ENCODE results near the gene IL32.

Gene IL32

DNA sequence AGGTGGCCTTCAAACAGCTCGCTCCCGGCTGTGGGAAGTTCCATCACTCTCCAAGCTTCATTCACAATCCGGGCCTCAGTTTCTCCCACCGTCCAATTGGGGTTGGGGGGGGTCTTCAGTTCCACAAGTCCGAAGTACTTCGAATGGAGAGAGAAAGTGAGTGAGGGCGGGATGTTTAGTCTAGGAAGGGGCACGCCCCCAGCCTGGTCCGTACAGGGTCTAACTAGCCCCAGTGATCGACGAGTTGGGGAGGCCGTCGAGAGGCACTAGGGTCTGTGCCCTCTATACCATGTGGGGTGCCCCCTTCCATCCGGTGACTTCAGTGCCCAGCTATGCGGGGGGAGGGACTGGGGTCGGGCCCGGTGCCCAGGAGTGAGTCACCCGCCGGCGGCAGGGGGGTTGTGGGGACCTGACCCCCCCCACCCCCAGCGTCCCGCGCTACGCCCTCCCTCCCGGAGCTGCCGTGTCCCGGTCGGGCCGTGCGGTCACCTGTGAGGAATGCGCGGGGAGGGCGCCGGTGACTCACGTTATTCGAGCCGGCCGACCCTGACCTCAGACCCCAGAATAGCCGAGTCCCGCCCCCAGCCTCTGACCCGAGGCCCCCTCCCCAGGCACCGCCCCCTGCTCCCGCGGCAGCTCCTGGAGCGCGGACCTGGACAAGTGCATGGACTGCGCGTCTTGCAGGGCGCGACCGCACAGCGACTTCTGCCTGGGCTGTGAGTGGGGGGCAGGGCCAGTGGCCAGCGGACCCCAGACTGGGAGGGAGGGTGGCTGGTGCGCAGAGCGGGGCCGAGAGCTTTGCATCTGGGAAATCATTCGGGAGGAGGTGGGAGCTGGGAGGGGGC, 44.6 kb upstream of the IL32 start:
- Histone ChIP-seq H3K4me3 (ENCODE audit: control insufficient read depth in 1 of 7, extremely low read depth in 1 of 7, insufficient read depth in 4 of 7, low read depth in 2 of 7, low read length in 6 of 7) (peak overlapping the region; percentile 31 to 80 (median 64)), H3K27me3 (replicated peaks in 2 of 5; ENCODE audit: control insufficient read depth in 4 of 5, insufficient read depth in 5 of 5, low read length in 4 of 5) (no peaks in the 10 kb centered on the region), H3K4me1 (ENCODE audit: control extremely low read depth in 1 of 4, control insufficient read depth in 4 of 4, insufficient read depth in 4 of 4, low read length in 3 of 4) (peaks cover 0 to 60% (median 57%) of the 10 kb centered on the region in 4 experiments), H3K27ac (ENCODE audit: insufficient read depth in 1 of 2, low read depth in 1 of 2, low read length in 2 of 2, poor library complexity in 1 of 2, severe bottlenecking in 2 of 2) (no peak overlapping the region), H3K36me3 (ENCODE audit: control insufficient read depth in 4 of 4, insufficient read depth in 4 of 4, low read length in 3 of 4) (peaks cover 0 to 5% (median 4%) of the 10 kb centered on the region in 4 experiments), H3K9me3 (ENCODE audit: control extremely low read depth in 1 of 5, control insufficient read depth in 4 of 5, insufficient read depth in 2 of 5, low read depth in 1 of 5, low read length in 4 of 5) (no peaks in the 10 kb centered on the region)
- WGBS (ENCODE audit: insufficient coverage), result under 1% methylated on average over 33 of the region's 57 CpGs
- peak; percentile 45 to 82 (median 77) for DNase-seq
- ChIA-PET POLR2A (interaction anchor here (1.0 to 3.5 kb wide), 5 partner anchors 9 to 16 kb away, joined by 3 to 15 read pairs (median 6); no protein-coding TSS in a partner anchor), CTCF (interaction anchor here (2.2 to 6.4 kb wide), 4 partner anchors 10 to 108 kb away, joined by 9 to 101 read pairs (median 61); no protein-coding TSS in a partner anchor)

GRCh38 chr16:3021449-3022207, 43.8 kb upstream of the IL32 start:
- peaks cover 0 to 60% (median 57%) of the 10 kb centered on the region in 4 experiments for H3K4me1 ChIP-seq (ENCODE audit: control extremely low read depth in 1 of 4, control insufficient read depth in 4 of 4, insufficient read depth in 4 of 4, low read length in 3 of 4)
- H3K36me3 ChIP-seq (ENCODE audit: control insufficient read depth in 4 of 4, insufficient read depth in 4 of 4, low read length in 3 of 4), result peaks cover 4 to 12% (median 12%) of the 10 kb centered on the region in 4 experiments
- H3K4me3 ChIP-seq (ENCODE audit: control insufficient read depth in 1 of 7, extremely low read depth in 1 of 7, insufficient read depth in 4 of 7, low read depth in 2 of 7, low read length in 6 of 7), result peak overlapping the region; percentile 28 to 80 (median 64)
- ChIA-PET CTCF (interaction anchor here (5.1 to 6.4 kb wide), 3 partner anchors 9 to 18 kb away, joined by 22 to 101 read pairs (median 100); no protein-coding TSS in a partner anchor), POLR2A (interaction anchor here (1.0 to 3.5 kb wide), 4 partner anchors 8 to 18 kb away, joined by 3 to 15 read pairs (median 3); no protein-coding TSS in a partner anchor)
- H3K27ac ChIP-seq (ENCODE audit: insufficient read depth in 1 of 2, low read depth in 1 of 2, low read length in 2 of 2, poor library complexity in 1 of 2, severe bottlenecking in 2 of 2), result peak overlapping the region in 1 of 2 experiments; percentile 64
- H3K9me3 ChIP-seq (ENCODE audit: control extremely low read depth in 1 of 5, control insufficient read depth in 4 of 5, insufficient read depth in 2 of 5, low read depth in 1 of 5, low read length in 4 of 5), result no peaks in the 10 kb centered on the region
- DNase-seq, result peak; percentile 64 to 72 (median 66)
- WGBS (ENCODE audit: insufficient coverage), result 8% methylated on average over 17 of the region's 25 CpGs
- H3K27me3 ChIP-seq (replicated peaks in 2 of 5; ENCODE audit: control insufficient read depth in 4 of 5, insufficient read depth in 5 of 5, low read length in 4 of 5), result no peaks in the 10 kb centered on the region

GRCh38 chr16:3022208-3022683, 43.2 kb upstream of the IL32 start:
- peak overlapping the region in 1 of 2 experiments; percentile 64 for H3K27ac ChIP-seq (ENCODE audit: insufficient read depth in 1 of 2, low read depth in 1 of 2, low read length in 2 of 2, poor library complexity in 1 of 2, severe bottlenecking in 2 of 2)
- no peaks in the 10 kb centered on the region for H3K27me3 ChIP-seq (replicated peaks in 2 of 5; ENCODE audit: control insufficient read depth in 4 of 5, insufficient read depth in 5 of 5, low read length in 4 of 5)
- peaks cover 5 to 19% (median 18%) of the 10 kb centered on the region in 4 experiments for H3K36me3 ChIP-seq (ENCODE audit: control insufficient read depth in 4 of 4, insufficient read depth in 4 of 4, low read length in 3 of 4)
- H3K4me3 ChIP-seq (ENCODE audit: control insufficient read depth in 1 of 7, extremely low read depth in 1 of 7, insufficient read depth in 4 of 7, low read depth in 2 of 7, low read length in 6 of 7), result peak overlapping the region in 4 of 7 experiments; percentile 52 to 80 (median 72)
- ChIA-PET CTCF (interaction anchor here (1.0 to 6.4 kb wide), 5 partner anchors 8 to 67 kb away, joined by 3 to 101 read pairs (median 22); no protein-coding TSS in a partner anchor), POLR2A (interaction anchor here (0.6 to 3.5 kb wide), 3 partner anchors 11 to 19 kb away, joined by 3 to 15 read pairs (median 7); no protein-coding TSS in a partner anchor)
- 33% methylated on average over 7 of the region's 8 CpGs for WGBS (ENCODE audit: insufficient coverage)
- H3K9me3 ChIP-seq (ENCODE audit: control extremely low read depth in 1 of 5, control insufficient read depth in 4 of 5, insufficient read depth in 2 of 5, low read depth in 1 of 5, low read length in 4 of 5), result no peaks in the 10 kb centered on the region
- peak; percentile 62 to 84 (median 84) for DNase-seq
- H3K4me1 ChIP-seq (ENCODE audit: control extremely low read depth in 1 of 4, control insufficient read depth in 4 of 4, insufficient read depth in 4 of 4, low read length in 3 of 4), result peaks cover 0 to 60% (median 57%) of the 10 kb centered on the region in 4 experiments

DNA sequence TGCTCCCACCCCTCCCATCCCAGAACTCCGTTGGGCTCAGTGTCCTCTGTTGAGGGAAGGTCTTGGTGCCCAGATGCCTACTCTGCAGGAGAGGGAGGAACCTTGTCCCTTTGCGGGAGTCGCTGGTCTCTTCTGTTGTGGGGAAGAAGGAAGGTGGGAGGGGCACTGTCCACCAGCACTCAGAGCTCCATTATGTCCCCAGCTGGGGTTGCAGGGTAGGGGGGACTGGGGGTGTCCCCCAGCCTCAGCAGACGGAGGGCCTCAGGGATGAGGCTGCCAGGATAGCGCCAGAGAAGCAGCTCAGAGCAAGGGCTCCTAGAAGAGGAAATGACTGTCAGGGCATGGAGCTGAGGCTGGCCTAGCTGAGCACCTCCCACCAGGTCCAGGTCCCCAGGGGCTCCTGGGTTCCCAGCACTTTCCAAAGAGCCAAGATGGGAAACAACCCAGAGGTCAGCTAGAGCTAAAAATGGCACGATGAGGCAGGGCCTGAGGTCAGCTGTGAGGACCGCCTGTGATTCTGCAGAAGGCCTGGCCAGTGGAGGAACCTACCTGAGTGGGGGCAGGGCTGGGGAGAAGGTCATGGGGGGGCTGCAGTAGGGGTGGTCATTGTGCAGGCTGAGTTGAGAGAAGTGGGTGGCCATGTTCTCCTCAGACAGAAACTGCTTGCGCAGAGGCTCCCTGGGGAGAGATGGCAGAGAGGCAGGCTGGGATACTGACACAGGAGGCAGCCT, 42.6 kb upstream of the IL32 start:
- DNase-seq, result no peak
- Histone ChIP-seq H3K36me3 (ENCODE audit: control insufficient read depth in 4 of 4, insufficient read depth in 4 of 4, low read length in 3 of 4) (peaks cover 5 to 22% (median 19%) of the 10 kb centered on the region in 4 experiments), H3K27ac (ENCODE audit: insufficient read depth in 1 of 2, low read depth in 1 of 2, low read length in 2 of 2, poor library complexity in 1 of 2, severe bottlenecking in 2 of 2) (peak overlapping the region in 1 of 2 experiments; percentile 60)

DNA sequence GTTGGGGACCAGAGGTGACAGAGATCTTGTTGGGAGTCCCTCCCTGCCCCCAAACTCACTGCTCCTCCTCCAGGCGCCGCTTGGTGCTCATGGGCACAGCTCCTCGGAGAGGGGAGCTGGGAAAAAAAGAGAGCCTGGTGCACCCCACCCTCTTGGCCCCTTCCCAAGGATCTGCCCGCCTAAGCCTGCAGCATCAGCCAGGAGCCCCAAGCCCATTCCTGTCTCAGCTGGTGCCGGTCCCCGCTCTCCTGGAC, 42.1 kb upstream of the IL32 start:
- DNase-seq, result no peak
- peaks cover 5 to 22% (median 19%) of the 10 kb centered on the region in 4 experiments for H3K36me3 ChIP-seq (ENCODE audit: control insufficient read depth in 4 of 4, insufficient read depth in 4 of 4, low read length in 3 of 4)
- H3K9me3 ChIP-seq (ENCODE audit: control extremely low read depth in 1 of 5, control insufficient read depth in 4 of 5, insufficient read depth in 2 of 5, low read depth in 1 of 5, low read length in 4 of 5), result no peaks in the 10 kb centered on the region
- H3K4me3 ChIP-seq (ENCODE audit: control insufficient read depth in 1 of 7, extremely low read depth in 1 of 7, insufficient read depth in 4 of 7, low read depth in 2 of 7, low read length in 6 of 7), result peak overlapping the region; percentile 16 to 82 (median 77)
- 36% methylated on average over 3 of the region's 6 CpGs for WGBS (ENCODE audit: insufficient coverage)
- peaks cover 0 to 60% (median 57%) of the 10 kb centered on the region in 4 experiments for H3K4me1 ChIP-seq (ENCODE audit: control extremely low read depth in 1 of 4, control insufficient read depth in 4 of 4, insufficient read depth in 4 of 4, low read length in 3 of 4)
- CTCF ChIA-PET, result interaction anchor here (1.4 to 6.4 kb wide), 4 partner anchors 8 to 19 kb away, joined by 3 to 101 read pairs (median 52); no protein-coding TSS in a partner anchor
- POLR2A ChIA-PET, result interaction anchor here (3.5 kb wide), 1 partner anchor 16 kb away, joined by 15 read pairs; no protein-coding TSS in a partner anchor
- H3K27me3 ChIP-seq (replicated peaks in 2 of 5; ENCODE audit: control insufficient read depth in 4 of 5, insufficient read depth in 5 of 5, low read length in 4 of 5), result peaks cover 0 to under 1% (median 0%) of the 10 kb centered on the region in 5 experiments
- H3K27ac ChIP-seq (ENCODE audit: insufficient read depth in 1 of 2, low read depth in 1 of 2, low read length in 2 of 2, poor library complexity in 1 of 2, severe bottlenecking in 2 of 2), result peak overlapping the region in 1 of 2 experiments; percentile 90

More for the DNA sequence above, 42.6 kb upstream of the IL32 start:
- peak overlapping the region in 5 of 7 experiments; percentile 16 to 82 (median 79) for H3K4me3 ChIP-seq (ENCODE audit: control insufficient read depth in 1 of 7, extremely low read depth in 1 of 7, insufficient read depth in 4 of 7, low read depth in 2 of 7, low read length in 6 of 7)
- 67% methylated on average over 7 of the region's 8 CpGs for WGBS (ENCODE audit: insufficient coverage)
- H3K9me3 ChIP-seq (ENCODE audit: control extremely low read depth in 1 of 5, control insufficient read depth in 4 of 5, insufficient read depth in 2 of 5, low read depth in 1 of 5, low read length in 4 of 5), result no peaks in the 10 kb centered on the region
- peaks cover 0 to 61% (median 58%) of the 10 kb centered on the region in 4 experiments for H3K4me1 ChIP-seq (ENCODE audit: control extremely low read depth in 1 of 4, control insufficient read depth in 4 of 4, insufficient read depth in 4 of 4, low read length in 3 of 4)
- ChIA-PET POLR2A (interaction anchor here (0.6 to 3.5 kb wide), 3 partner anchors 12 to 19 kb away, joined by 3 to 15 read pairs (median 7); no protein-coding TSS in a partner anchor), CTCF (interaction anchor here (1.0 to 6.4 kb wide), 6 partner anchors 8 to 66 kb away, joined by 3 to 101 read pairs (median 13); no protein-coding TSS in a partner anchor)
- H3K27me3 ChIP-seq (replicated peaks in 2 of 5; ENCODE audit: control insufficient read depth in 4 of 5, insufficient read depth in 5 of 5, low read length in 4 of 5), result no peaks in the 10 kb centered on the region
